IMR-90 (cell line): ENCODE measurements around the gene THOC2. TPM values are rescaled to one million over a fixed set of nuclear protein-coding genes. Genes with fewer than 3 reads are reported as not detected.

Source experiments
- ATAC-seq: fragments of 200-7000 bp; cut with Tn5 transposase; 2 replicates; pipeline ENCODE4 v1.9.1; 2020; ENCODE audit warnings: low read depth, mild to moderate bottlenecking, moderate library complexity
- BruUV-seq: library from RNA; stranded (reverse); fragments of 400-500 nt; replicated peaks from 2 replicates; lab custom pipeline; 2021; lab: Mats Ljungman, UMichigan
- CTCF ChIA-PET: fragments of 300-600 bp; formaldehyde crosslinking; extraction: SDS; loops from one replicate; lab custom pipeline; 2021; ENCODE audit warnings: antibody characterized with exemption; lab: Yijun Ruan, JAX
- POLR2A ChIA-PET: fragments of 300-600 bp; sonication (Branson Sonifier 250); formaldehyde crosslinking; loops from one replicate; lab custom pipeline; 2022; ENCODE audit warnings: antibody characterized with exemption; ENCODE audit not compliant: unreplicated experiment; lab: Charles Lee
- DNase-seq: peaks from one replicate; pipeline ENCODE4 v3.0.0; 2013
- H2AFZ ChIP-seq: replicated peaks from 2 replicates; pipeline ENCODE3; 2013; ENCODE audit warnings: low read length, mild to moderate bottlenecking; ENCODE audit not compliant: poor library complexity
- H2AK5ac ChIP-seq: 2 replicates; pipeline ENCODE4 v1.6.1; 2013; ENCODE audit warnings: low read depth, low read length, inconsistent platforms
- H2AK9ac ChIP-seq: replicated peaks from 2 replicates; pipeline ENCODE3; 2013; ENCODE audit warnings: mild to moderate bottlenecking, low read depth, low read length, moderate library complexity; ENCODE audit not compliant: poor library complexity
- H2BK120ac ChIP-seq: 2 replicates; pipeline ENCODE4 v1.6.1; 2013; ENCODE audit warnings: low read depth, low read length, inconsistent platforms
- H2BK15ac ChIP-seq: 3 replicates; pipeline ENCODE4 v1.6.1; 2013; ENCODE audit warnings: low read depth, low read length, inconsistent platforms
- H2BK20ac ChIP-seq: 2 replicates; pipeline ENCODE4 v1.6.1; 2013; ENCODE audit warnings: low read depth, mild to moderate bottlenecking, inconsistent platforms, low read length, moderate library complexity
- H2BK5ac ChIP-seq: 2 replicates; pipeline ENCODE4 v1.6.1; 2013; ENCODE audit warnings: mild to moderate bottlenecking, low read depth, low read length, inconsistent platforms; ENCODE audit not compliant: poor library complexity, severe bottlenecking
- H3K14ac ChIP-seq: replicated peaks from 2 replicates; pipeline ENCODE4 v1.6.1; 2013; ENCODE audit warnings: low read depth, low read length, inconsistent platforms
- H3K18ac ChIP-seq: 2 replicates; pipeline ENCODE4 v1.6.1; 2013; ENCODE audit warnings: low read depth, low read length, control low read depth
- H3K23ac ChIP-seq: 2 replicates; pipeline ENCODE4 v1.6.1; 2013; ENCODE audit warnings: low read depth, low read length, inconsistent platforms
- H3K27ac ChIP-seq: 2 replicates; pipeline ENCODE4 v1.5.1; 2013; ENCODE audit warnings: mild to moderate bottlenecking, control low read depth, low read length; ENCODE audit not compliant: insufficient read depth
- H3K27me3 ChIP-seq: 2 replicates; pipeline ENCODE4 v1.6.1; 2013; ENCODE audit warnings: low read length; ENCODE audit not compliant: control insufficient read depth, insufficient read depth
- H3K36me3 ChIP-seq: 2 replicates; pipeline ENCODE4 v1.6.1; 2013; ENCODE audit warnings: low read length, mixed read lengths; ENCODE audit not compliant: control insufficient read depth, insufficient read depth
- H3K4ac ChIP-seq: 2 replicates; pipeline ENCODE4 v1.6.1; 2013; ENCODE audit warnings: low read depth, low read length, inconsistent platforms
- H3K4me1 ChIP-seq: 2 replicates; pipeline ENCODE4 v1.6.1; 2013; ENCODE audit warnings: low read length, mixed read lengths; ENCODE audit not compliant: control insufficient read depth, insufficient read depth
- H3K4me2 ChIP-seq: 2 replicates; pipeline ENCODE4 v1.6.1; 2013; ENCODE audit warnings: low read depth, mild to moderate bottlenecking, control low read depth, low read length, moderate library complexity
- H3K4me3 ChIP-seq: 2 replicates; pipeline ENCODE4 v1.5.1; 2013; ENCODE audit warnings: low read depth, mild to moderate bottlenecking, control low read depth, low read length, moderate library complexity; ENCODE audit not compliant: insufficient read depth
- H3K56ac ChIP-seq: 2 replicates; pipeline ENCODE4 v1.6.1; 2013; ENCODE audit warnings: low read length, inconsistent platforms; ENCODE audit not compliant: insufficient read depth; ENCODE audit errors: extremely low read depth
- H3K79me1 ChIP-seq, 2 experiments: 2 replicates each; pipeline ENCODE4 v1.6.1; 2013; ENCODE audit warnings: low read length in 2 of 2, inconsistent platforms in 1 of 2, low read depth in 1 of 2
- H3K9ac ChIP-seq: 2 replicates; pipeline ENCODE4 v1.6.1; 2013; ENCODE audit warnings: low read depth, low read length, control low read depth
- H3K9me1 ChIP-seq: 2 replicates; pipeline ENCODE4 v1.6.1; 2013; ENCODE audit warnings: low read length, inconsistent platforms; ENCODE audit not compliant: insufficient read depth
- H3K9me3 ChIP-seq: 2 replicates; pipeline ENCODE4 v1.6.1; 2013; ENCODE audit warnings: low read length; ENCODE audit not compliant: control insufficient read depth, insufficient read depth
- H4K20me1 ChIP-seq: 2 replicates; pipeline ENCODE4 v1.6.1; 2013; ENCODE audit warnings: low read length, inconsistent platforms; ENCODE audit not compliant: insufficient read depth
- H4K5ac ChIP-seq: 2 replicates; pipeline ENCODE4 v1.6.1; 2013; ENCODE audit warnings: mild to moderate bottlenecking, low read depth, low read length, control low read depth
- H4K8ac ChIP-seq, 2 experiments: 2 replicates each; pipeline ENCODE4 v1.6.1; 2013; ENCODE audit warnings: low read depth in 2 of 2, low read length in 2 of 2, control low read depth in 1 of 2, inconsistent platforms in 1 of 2
- H4K91ac ChIP-seq: 2 replicates; pipeline ENCODE4 v1.6.1; 2013; ENCODE audit warnings: low read depth, low read length, inconsistent platforms; ENCODE audit not compliant: insufficient read depth
- BHLHE40 ChIP-seq: fragments of 150-350 bp; IDR thresholded peaks from 2 replicates; pipeline ENCODE4 v1.6.1; 2016; ENCODE audit warnings: mild to moderate bottlenecking, low read depth, low read length
- CEBPB ChIP-seq: IDR thresholded peaks from 2 replicates; pipeline ENCODE4 v1.6.1; 2012; ENCODE audit warnings: low read depth, low read length, improper control_type of control experiment
- CHD1 ChIP-seq: IDR thresholded peaks from 2 replicates; pipeline ENCODE4 v1.6.1; 2012; ENCODE audit warnings: low read depth, low read length, improper control_type of control experiment
- CTCF ChIP-seq: conservative IDR thresholded peaks from 2 replicates; pipeline ENCODE4 v1.5.1; 2012; ENCODE audit warnings: mild to moderate bottlenecking, low read depth, low read length, improper control_type of control experiment
- ELK1 ChIP-seq: fragments of 150-350 bp; IDR thresholded peaks from 2 replicates; pipeline ENCODE4 v1.6.1; 2016; ENCODE audit warnings: low read depth, mild to moderate bottlenecking, low read length, moderate library complexity, borderline replicate concordance
- FOS ChIP-seq: fragments of 150-350 bp; IDR thresholded peaks from 2 replicates; pipeline ENCODE4 v1.6.1; 2016; ENCODE audit warnings: low read depth, low read length
- MAFK ChIP-seq: IDR thresholded peaks from 2 replicates; pipeline ENCODE4 v1.6.1; 2012; ENCODE audit warnings: low read depth, low read length, improper control_type of control experiment
- MAZ ChIP-seq: IDR thresholded peaks from 2 replicates; pipeline ENCODE4 v1.6.1; 2012; ENCODE audit warnings: low read depth, mild to moderate bottlenecking, low read length, improper control_type of control experiment, moderate library complexity, borderline replicate concordance
- MXI1 ChIP-seq: IDR thresholded peaks from 2 replicates; pipeline ENCODE4 v1.6.1; 2012; ENCODE audit warnings: low read depth, mild to moderate bottlenecking, low read length, moderate library complexity, borderline replicate concordance
- NFE2L2 ChIP-seq: fragments of 150-350 bp; IDR thresholded peaks from 2 replicates; pipeline ENCODE4 v1.6.1; 2016; ENCODE audit warnings: low read depth, mild to moderate bottlenecking, low read length
- POLR2A ChIP-seq: IDR thresholded peaks from 2 replicates; pipeline ENCODE4 v1.6.1; 2012; ENCODE audit warnings: mild to moderate bottlenecking, low read depth, low read length
- RAD21 ChIP-seq: IDR thresholded peaks from 2 replicates; pipeline ENCODE4 v1.6.1; 2012; ENCODE audit warnings: low read length, improper control_type of control experiment
- RCOR1 ChIP-seq: IDR thresholded peaks from 2 replicates; pipeline ENCODE4 v1.6.1; 2012; ENCODE audit warnings: mild to moderate bottlenecking, low read length, improper control_type of control experiment; ENCODE audit not compliant: insufficient replicate concordance
- RFX5 ChIP-seq: IDR thresholded peaks from 2 replicates; pipeline ENCODE4 v1.8.0; 2012; ENCODE audit warnings: low read depth, mild to moderate bottlenecking, low read length, moderate library complexity
- SMC3 ChIP-seq: fragments of 150-350 bp; IDR thresholded peaks from 2 replicates; pipeline ENCODE4 v1.6.1; 2016; ENCODE audit warnings: low read depth, mild to moderate bottlenecking, antibody characterized with exemption, low read length, moderate library complexity
- USF2 ChIP-seq: fragments of 150-350 bp; IDR thresholded peaks from 2 replicates; pipeline ENCODE4 v1.6.1; 2017; ENCODE audit warnings: mild to moderate bottlenecking, antibody characterized with exemption, low read length, low read depth
- WGBS, 2 experiments: methylation state at CpG; one replicate each; pipeline versions ENCODE4 v1.1.5 to v1.1.7; 2013; ENCODE audit warnings: missing lambda C conversion rate in 2 of 2; ENCODE audit not compliant: insufficient read length in 1 of 2; ENCODE audit errors: extremely low coverage in 2 of 2; 5-methylcytosine and 5-hydroxymethylcytosine counted together
- dilution Hi-C: fragments of 300-500 bp; cut with HindIII; formaldehyde crosslinking; loops from one replicate; pipeline ENCODE4 v1.14.3; 2018; ENCODE audit warnings: low sequenced_read_pairs; ENCODE audit not compliant: unreplicated experiment
- in situ Hi-C: fragments of 300-500 bp; cut with MboI; formaldehyde crosslinking; loops from 3 replicates; pipeline ENCODE4 v1.14.3; 2019; ENCODE audit warnings: low sequenced_read_pairs, inconsistent platforms, mixed read lengths
- intact Hi-C: fragments of 100-400 bp; cut with micrococcal nuclease; formaldehyde crosslinking; loops from 2 replicates; pipeline ENCODE4 v1.10.0; 2022
- polyA plus RNA-seq, 3 experiments: library from polyadenylated mRNA; depleted of rRNA; stranded (reverse); fragments of >200 nt; gene quantifications; 2 replicates each; pipeline ENCODE4 v1.2.3, GENCODE V29; 2012; ENCODE audit warnings: low replicate concordance in 1 of 3
- total RNA-seq: library from RNA; depleted of rRNA; stranded (reverse); fragments of >200 nt; gene quantifications from 2 replicates; pipeline ENCODE4 v1.2.3, GENCODE V29; 2012

Gene THOC2
- total and polyA plus RNA-seq, 2 of the 4 experiments (the other 2 are of a cell fraction) = 42.9 to 58.8 TPM

- Histone ChIP-seq H3K56ac (no peak overlapping the region), H3K9ac (no peak overlapping the region), H4K5ac (no peak overlapping the region), H2AFZ (no peak overlapping the region), H2AK5ac (no peak overlapping the region), H3K9me1 (no peaks in the 10 kb centered on the region), H3K14ac (no peak overlapping the region), H3K4me1 (no peaks in the 10 kb centered on the region), H3K18ac (no peak overlapping the region), H3K4ac (no peak overlapping the region), H4K91ac (no peak overlapping the region), H3K23ac (no peak overlapping the region), H3K27me3 (no peaks in the 10 kb centered on the region), H3K4me3 (no peak overlapping the region), H3K79me1 (no peaks in the 10 kb centered on the region), H2BK120ac (no peak overlapping the region), H2BK15ac (no peak overlapping the region), H2AK9ac (no peak overlapping the region), H2BK5ac (no peak overlapping the region), H3K36me3 (peaks cover 4% of the 10 kb centered on the region; the same call in 1 of the 2 replicates), H4K8ac (no peak overlapping the region), H3K27ac (no peak overlapping the region), H3K4me2 (no peak overlapping the region), H4K20me1 (no peaks in the 10 kb centered on the region), H2BK20ac (no peak overlapping the region), H3K9me3 (no peaks in the 10 kb centered on the region)
- no TSS peak for BruUV-seq
- in situ Hi-C loops = no loop called here
- intact Hi-C loops = no loop called here
- ChIA-PET CTCF (no interaction called here), POLR2A (no interaction called here)
- WGBS, 2 experiments = no CpG with 5 or more reads among the region's 2 CpGs
- no peak for ATAC-seq
- no peak for DNase-seq
- TF ChIP-seq USF2 (no peak), RAD21 (no peak), CEBPB (no peak), CTCF (no peak), MAZ (no peak), CHD1 (no peak), RCOR1 (no peak), MAFK (no peak), RFX5 (no peak), NFE2L2 (no peak), SMC3 (no peak), BHLHE40 (no peak), POLR2A (no peak), MXI1 (no peak), FOS (no peak), ELK1 (no peak)
- dilution Hi-C loops = no loop called here
Measured at GRCh38 chrX:123675154-123675553, 57.7 kb downstream of the THOC2 start.
